Mucosa of rectum (tissue), 2 donors: ENCODE measurements around the gene SEC61A1.

Experiments
- H3K27ac ChIP-seq, 2 donors: one replicate each; pipeline ENCODE4 v1.7.0; 2013; ENCODE audit warnings: inconsistent platforms in 2 of 2, low read depth in 2 of 2, low read length in 2 of 2
- H3K27me3 ChIP-seq, 2 donors: one replicate each; pipeline ENCODE4 v1.7.0; 2013; ENCODE audit warnings: low read length in 2 of 2; ENCODE audit not compliant: control insufficient read depth in 2 of 2, insufficient read depth in 2 of 2
- H3K36me3 ChIP-seq, 2 donors: one replicate each; pipeline ENCODE4 v1.7.0; 2013; ENCODE audit warnings: low read length in 2 of 2; ENCODE audit not compliant: control insufficient read depth in 2 of 2, insufficient read depth in 2 of 2
- H3K4me1 ChIP-seq, 2 donors: one replicate each; pipeline ENCODE4 v1.7.0; 2013; ENCODE audit warnings: low read length in 2 of 2, mild to moderate bottlenecking in 1 of 2; ENCODE audit not compliant: control insufficient read depth in 2 of 2, insufficient read depth in 2 of 2
- H3K4me3 ChIP-seq, 2 donors: one replicate each; pipeline ENCODE4 v1.7.0; 2013; ENCODE audit warnings: low read length in 2 of 2
- H3K9ac ChIP-seq, 2 donors: one replicate each; pipeline ENCODE4 v1.7.0; 2013; ENCODE audit warnings: low read length in 2 of 2, low read depth in 1 of 2, mild to moderate bottlenecking in 1 of 2
- H3K9me3 ChIP-seq, 2 donors: one replicate each; pipeline ENCODE4 v1.7.0; 2013; ENCODE audit warnings: low read length in 2 of 2; ENCODE audit not compliant: control insufficient read depth in 2 of 2
- donor health status: healthy.
- donor health status: Normal muscosa, but diverticular disease.

SEC61A1 gene

GRCh38 chr3:128103136-128103676 is 51.0 kb downstream of the SEC61A1 start:
- Histone ChIP-seq H3K27me3 (no peaks in the 10 kb centered on the region), H3K9ac (no peak overlapping the region), H3K36me3 (peaks cover 17 to 38% of the 10 kb centered on the region in 2 donors), H3K9me3 (no peaks in the 10 kb centered on the region), H3K27ac (no peak overlapping the region), H3K4me1 (peaks cover 0 to 2% of the 10 kb centered on the region in 2 donors), H3K4me3 (no peak overlapping the region)

- peaks cover 14 to 32% of the 10 kb centered on the region in 2 donors for H3K36me3 ChIP-seq
- no peak overlapping the region for H3K27ac ChIP-seq
- H3K4me1 ChIP-seq: no peaks in the 10 kb centered on the region
- no peak overlapping the region for H3K9ac ChIP-seq
- no peaks in the 10 kb centered on the region for H3K9me3 ChIP-seq
- no peak overlapping the region for H3K4me3 ChIP-seq
- H3K27me3 ChIP-seq: no peaks in the 10 kb centered on the region
Observed at GRCh38 chr3:128107834-128108233, 55.6 kb downstream of the SEC61A1 start.

DNA sequence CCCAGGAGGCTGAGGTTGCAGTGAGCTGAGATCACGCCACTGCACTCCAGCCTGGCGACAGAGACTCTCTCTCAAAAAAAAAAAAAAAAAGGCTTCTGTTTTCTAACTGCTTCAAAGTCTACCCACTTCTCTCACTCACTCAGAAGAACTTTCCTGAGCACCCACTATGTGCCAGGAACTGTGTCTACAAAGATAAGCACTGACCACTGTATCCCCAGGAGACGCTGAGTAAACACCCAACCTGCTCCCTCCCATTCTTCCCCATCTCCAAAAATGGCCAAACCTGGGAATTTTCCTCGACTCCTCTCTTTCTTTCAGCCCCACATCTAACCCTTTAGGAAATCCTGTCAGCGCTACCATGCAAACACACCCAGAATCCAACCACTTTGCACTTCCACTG is 58.9 kb downstream of the SEC61A1 start:
- no peaks in the 10 kb centered on the region for H3K27me3 ChIP-seq
- no peaks in the 10 kb centered on the region for H3K9me3 ChIP-seq
- no peak overlapping the region for H3K27ac ChIP-seq
- no peaks in the 10 kb centered on the region for H3K4me1 ChIP-seq
- no peak overlapping the region for H3K9ac ChIP-seq
- H3K4me3 ChIP-seq: no peak overlapping the region
- peaks cover 12 to 22% of the 10 kb centered on the region in 2 donors for H3K36me3 ChIP-seq

GRCh38 chr3:128112357-128112968 is 60.2 kb downstream of the SEC61A1 start:
- H3K4me1 ChIP-seq: no peaks in the 10 kb centered on the region
- H3K4me3 ChIP-seq: no peak overlapping the region
- no peak overlapping the region for H3K27ac ChIP-seq
- H3K9ac ChIP-seq: no peak overlapping the region
- no peaks in the 10 kb centered on the region for H3K9me3 ChIP-seq
- no peaks in the 10 kb centered on the region for H3K27me3 ChIP-seq
- H3K36me3 ChIP-seq: peaks cover 12 to 24% of the 10 kb centered on the region in 2 donors

DNA sequence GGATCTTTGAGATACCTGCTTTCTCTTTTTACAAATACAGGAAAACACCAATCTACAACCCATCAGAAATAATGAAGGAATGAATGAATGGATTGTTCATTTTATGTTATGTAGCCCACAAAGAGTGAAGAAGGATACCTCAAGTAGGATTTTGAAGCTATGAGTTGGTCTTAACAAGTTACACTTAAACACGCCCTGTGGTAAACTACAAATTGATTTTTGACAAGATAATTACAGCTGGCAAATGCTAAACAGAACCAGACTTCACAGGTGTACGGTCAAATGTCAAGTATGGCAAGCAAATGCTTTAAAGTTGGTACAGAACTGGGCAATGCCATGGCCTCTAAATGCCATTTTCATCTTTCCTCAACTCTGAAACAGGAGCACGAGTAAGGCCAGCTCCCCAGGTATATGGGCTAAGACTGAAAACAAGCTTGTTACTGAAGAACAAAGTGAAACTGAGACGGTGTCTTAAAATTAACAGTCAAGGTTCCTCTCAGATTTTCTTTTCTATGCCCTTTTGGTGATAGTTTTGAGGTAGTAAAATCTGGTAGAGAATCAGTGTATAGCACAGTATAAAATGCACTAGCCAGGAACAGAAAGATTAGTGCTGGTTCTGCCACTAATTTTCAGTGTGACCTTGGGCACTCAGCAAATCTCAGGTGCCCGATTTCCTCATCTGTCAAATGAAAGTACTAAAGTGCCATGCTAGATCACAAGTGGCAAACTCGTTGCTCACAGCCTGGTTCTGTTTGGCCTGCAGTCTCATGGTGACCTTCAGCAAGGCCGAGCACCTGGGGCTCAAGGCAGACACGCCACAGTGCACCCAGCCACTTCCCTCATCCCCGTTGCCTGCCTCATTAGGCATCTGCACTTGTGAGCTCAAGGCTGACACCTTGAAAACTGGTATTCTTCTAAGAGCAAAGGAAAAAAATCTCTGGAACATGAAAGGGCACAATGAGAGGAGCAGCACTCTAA is 61.9 kb downstream of the SEC61A1 start:
- peak overlapping the region in 1 of 2 donors; percentile 5 for H3K27ac ChIP-seq
- peaks cover 8 to 17% of the 10 kb centered on the region in 2 donors for H3K36me3 ChIP-seq
- H3K27me3 ChIP-seq: no peaks in the 10 kb centered on the region
- H3K4me3 ChIP-seq: no peak overlapping the region
- H3K9ac ChIP-seq: no peak overlapping the region
- H3K9me3 ChIP-seq: no peaks in the 10 kb centered on the region
- no peaks in the 10 kb centered on the region for H3K4me1 ChIP-seq
